GM18517 (cell line): Measurements from ENCODE around the gene ZFP36L1.

ENCODE experiments used
- ATAC-seq: cut with Tn5 transposase; IDR thresholded peaks from one replicate; pipeline ENCODE4 v1.9.1; 2021; ENCODE audit warnings: mild to moderate bottlenecking, moderate library complexity; ENCODE audit not compliant: unreplicated experiment

ZFP36L1 gene

GRCh38 chr14:68784978-68785533 is 7.8 kb downstream of the ZFP36L1 start:
- ATAC-seq, result no peak

DNA sequence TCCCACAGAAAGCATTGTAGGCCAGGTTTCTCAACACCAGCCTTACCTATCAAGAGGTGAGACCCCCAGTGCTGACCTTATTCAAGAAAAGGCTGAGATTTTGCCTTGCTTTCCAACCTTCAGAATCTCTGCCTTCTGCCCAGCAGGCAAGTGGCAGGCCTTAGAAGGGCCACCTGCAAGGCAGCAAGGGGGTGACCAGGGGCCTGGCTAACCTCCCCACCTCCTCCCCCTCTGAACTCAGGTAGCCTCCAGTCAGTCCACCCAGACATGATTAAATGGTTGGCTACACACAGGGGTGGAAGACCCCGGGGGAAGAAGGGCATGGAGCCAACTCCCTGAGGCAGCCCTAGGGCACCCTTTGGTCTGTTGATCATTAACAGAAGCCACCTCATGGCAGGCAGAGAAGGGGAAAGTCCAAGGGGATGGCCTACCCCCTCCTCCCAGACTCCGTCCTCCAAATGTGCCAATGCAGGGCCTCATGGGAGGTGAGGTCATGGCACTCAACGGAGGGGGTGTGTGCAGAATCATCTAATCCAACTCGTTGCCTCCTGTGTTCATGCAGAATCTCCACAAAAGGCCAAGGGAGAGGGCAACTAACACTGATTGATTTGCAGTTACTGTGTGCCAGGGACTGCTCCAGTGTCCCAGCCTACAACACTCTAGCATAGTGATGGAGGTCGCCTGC is 8.5 kb downstream of the ZFP36L1 start:
- ATAC-seq, result no peak

GRCh38 chr14:68783408-68784225 is 9.2 kb downstream of the ZFP36L1 start:
- no peak for ATAC-seq

- no peak for ATAC-seq
These were observed 10.5 kb downstream of the ZFP36L1 start for GRCh38 chr14:68782091-68782981.

DNA sequence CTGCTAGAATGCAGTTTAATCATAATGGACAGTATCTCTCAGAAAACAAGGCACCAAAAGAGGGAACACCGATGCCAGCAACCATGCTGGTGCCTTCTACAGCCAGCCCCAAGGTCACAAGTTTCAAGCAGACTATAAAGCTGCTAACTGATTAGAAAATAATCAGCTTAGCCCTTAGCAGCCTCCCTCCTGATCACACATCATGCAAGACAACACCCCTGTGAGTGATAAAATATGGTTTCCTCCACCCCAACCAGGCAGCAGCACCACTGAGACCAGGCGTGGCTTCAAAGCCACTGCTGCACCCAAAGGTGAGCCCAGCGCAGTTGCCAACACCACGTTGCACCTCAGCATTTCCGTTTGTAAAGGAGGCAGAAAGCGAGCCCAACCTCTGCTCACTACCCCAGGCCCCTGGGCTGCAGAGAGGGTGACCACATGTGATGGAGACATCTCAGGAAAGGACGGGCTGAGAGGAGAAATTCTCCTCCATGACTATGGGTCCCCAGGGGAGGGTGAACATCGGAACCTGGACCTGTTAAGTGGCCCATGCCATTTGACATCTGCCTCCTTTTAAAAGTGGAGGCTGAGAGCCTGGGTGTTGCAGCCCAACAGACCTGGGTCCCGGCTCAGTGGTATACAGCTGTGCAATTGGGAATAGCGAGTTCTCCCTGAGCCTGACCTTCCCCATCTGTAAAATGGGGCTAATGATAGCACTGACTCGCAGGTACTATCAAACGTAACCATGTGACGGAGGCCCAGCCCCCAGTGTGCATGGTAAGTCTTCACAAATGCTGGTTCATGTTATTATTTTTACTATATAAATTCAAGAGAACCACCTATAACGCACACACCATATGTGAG is 11.5 kb downstream of the ZFP36L1 start:
- ATAC-seq, result no peak

DNA sequence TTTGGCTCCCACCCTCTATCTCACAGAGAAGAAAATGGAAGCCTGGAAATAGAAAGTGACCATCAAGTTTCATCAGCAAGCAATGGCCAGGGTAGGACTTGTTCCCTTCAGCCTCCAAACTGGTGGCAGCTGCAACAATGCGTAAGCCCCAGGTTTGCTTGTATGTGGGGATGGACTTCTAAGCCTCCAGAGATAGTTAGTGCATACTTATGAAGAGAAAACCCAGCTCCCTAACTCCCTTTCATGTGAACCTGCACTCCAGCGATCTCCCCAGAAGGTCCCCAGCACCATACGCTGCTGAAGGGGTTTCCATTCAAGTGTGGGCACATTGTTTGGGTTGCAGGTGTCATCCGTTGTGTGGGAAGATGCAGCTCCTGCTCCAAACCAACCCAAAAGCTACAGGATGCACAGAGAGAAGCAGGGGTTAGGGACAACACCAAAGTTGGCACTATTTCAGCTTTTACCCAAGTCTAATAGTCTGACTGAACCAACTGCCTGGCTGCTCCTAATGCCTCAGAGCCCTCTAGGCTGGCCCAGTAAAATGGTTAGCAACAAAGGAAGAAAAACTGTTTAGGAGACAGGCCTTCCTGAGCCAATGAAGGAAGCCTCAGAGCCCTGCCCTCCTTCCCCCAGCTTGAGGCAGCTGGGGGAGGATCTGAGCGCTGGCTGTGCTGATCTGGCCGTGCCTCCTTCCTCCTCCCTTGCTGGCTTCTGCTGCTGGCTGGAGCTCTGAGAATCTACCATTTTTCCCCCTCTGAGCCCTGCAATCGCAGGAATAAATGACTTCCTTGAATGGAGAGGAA is 12.3 kb downstream of the ZFP36L1 start:
- ATAC-seq, result no peak

DNA sequence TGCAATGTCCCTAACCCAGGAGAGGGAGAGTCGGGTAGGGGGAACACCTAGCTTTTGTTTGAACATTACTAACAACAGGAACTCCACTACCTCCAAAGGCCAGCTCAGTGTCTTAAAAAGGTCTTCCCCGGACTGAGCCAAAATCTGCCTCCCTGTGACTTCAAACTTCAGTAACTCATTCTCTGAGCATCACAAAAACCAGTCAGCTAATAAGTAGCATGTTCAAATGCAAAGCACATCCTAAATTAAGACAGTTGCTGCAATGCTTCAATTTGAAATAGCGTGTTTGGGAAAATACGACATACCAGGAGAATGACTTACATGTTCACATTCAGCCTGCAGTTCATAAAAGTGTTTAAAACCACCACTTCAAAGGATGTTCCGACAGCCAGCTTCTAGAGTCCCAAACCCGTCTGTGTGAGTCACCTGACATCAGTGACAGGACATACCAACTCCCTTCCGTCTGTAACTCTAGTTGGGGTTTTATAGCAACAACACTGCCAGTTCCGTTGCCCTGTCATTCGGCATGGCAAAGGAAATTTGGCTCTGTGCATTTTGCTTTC is 13.0 kb downstream of the ZFP36L1 start:
- no peak for ATAC-seq

DNA sequence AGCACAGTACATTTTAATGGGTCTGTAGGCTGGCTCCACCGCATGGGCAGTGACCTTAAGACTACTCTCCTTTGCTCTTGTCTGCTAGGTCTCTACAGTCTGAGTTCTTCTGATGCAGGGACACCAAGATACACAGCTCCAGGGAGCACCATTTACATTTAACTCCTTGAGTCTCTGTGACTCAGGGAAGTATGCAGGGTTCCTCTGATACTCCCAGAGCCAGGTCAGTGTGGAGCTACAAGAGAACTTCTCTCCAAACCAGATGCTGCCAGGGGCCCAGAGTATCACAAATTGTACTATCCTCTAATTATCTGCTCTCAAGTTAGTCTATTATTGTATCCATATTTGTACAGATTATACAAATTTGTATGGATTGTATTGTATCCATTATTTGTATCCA is 15.2 kb downstream of the ZFP36L1 start:
- ATAC-seq, result no peak

GRCh38 chr14:68775614-68776126 is 17.2 kb downstream of the ZFP36L1 start:
- ATAC-seq, result no peak

- no peak for ATAC-seq
These were observed 17.9 kb downstream of the ZFP36L1 start for GRCh38 chr14:68774771-68775613.

GRCh38 chr14:68772761-68773381 is 20.0 kb downstream of the ZFP36L1 start:
- no peak for ATAC-seq

DNA sequence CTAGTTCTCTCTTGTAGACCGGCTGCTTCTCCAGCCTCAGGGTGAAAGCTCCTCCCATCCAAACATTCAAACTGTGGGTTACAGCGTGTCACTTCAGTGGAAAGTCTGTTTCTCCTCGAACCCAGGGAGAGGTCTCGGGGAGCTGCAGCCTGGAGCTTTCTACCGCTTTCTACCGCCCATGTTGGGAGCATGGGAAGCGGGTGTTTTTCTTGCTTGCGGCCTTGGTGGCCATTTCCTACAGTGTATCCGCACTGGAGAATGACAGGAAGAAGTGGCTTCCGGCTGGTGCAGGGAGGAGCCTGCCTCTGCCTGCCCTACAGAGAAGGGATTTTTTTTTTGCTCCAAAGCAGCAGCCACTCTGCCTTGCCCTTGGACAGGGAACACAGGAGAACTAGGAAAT is 21.2 kb downstream of the ZFP36L1 start:
- no peak for ATAC-seq

DNA sequence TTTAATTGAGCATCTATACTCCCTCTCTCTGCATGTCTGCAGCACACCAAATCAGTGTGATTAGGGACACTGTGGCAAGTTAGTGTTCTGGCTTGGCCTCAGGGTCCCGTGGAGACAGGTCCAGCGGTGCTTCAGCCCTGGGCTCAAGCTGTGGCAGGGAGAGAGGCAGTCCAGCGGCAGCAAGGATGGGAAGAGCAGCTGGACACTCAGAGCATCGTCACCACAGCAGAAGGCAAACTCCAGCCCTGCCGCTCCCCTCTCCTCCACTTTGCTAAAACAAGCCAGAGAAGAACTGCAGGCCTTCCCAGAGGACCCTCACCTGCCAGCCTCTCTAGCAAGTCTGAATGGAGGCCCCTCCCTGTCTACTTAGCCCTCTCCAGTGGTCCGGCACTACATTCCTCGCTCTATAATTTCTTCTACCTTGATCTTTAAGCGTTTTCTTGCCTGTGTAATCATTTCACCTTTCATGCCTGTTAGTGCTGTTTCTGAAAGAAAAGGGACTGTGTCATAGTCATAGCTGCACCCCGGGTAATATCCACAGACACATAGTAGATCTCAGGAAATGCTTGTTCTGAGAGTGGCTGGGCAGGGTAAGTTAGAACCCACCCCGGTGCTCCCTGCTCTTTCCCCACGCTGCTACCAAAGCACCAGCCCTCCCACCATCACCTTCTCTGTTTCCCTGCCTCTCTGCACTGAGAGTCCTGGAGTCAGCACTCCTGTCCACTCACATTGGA is 22.1 kb downstream of the ZFP36L1 start:
- ATAC-seq, result no peak

- no peak for ATAC-seq
These were observed 22.8 kb downstream of the ZFP36L1 start for GRCh38 chr14:68770051-68770450.

DNA sequence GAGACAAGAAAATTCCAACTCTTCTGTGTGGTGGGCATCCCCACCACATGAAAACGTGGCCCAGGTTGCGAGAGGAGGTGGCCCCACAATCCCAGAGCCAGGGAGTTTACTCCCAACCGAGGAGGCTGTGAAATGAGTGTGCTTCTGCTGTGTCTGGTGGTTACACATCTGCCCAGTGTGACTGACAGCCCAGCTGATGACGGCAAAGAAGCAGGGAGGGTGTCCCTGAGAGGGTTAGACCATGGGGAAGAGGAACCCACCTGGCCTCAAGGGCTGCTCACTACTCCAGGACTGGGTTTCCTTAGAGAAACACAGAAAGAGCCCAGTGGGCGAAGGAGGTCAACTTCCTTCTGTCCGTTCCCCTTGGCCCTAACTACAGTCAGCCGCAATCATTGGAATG is 24.6 kb downstream of the ZFP36L1 start:
- no peak for ATAC-seq

- ATAC-seq, result no peak
These were observed 25.6 kb downstream of the ZFP36L1 start for GRCh38 chr14:68767248-68767645.
